Activated T-helper 1 cell treated with anti-CD3 and anti-CD28 coated beads, Interleukin-12 subunit alpha, Interleukin-12 subunit beta, Interleukin-2, Interleukin-4 antibody, amounts not matched to agents 30 ng/mL and 10 ng/mL and 1 ng/mL, durations not matched to agents 14 hours and 24 hours and 36 hours (primary cell): ENCODE data around the gene TNFSF13B. TPM values are rescaled to one million over a fixed set of nuclear protein-coding genes. Genes with fewer than 3 reads are reported as not detected.
"Not testable (repeated sequence)": the region's sequence is repeated elsewhere in the genome, so short reads cannot be mapped to it uniquely, and the experiment has no call there.

ENCODE experiments used
- DNase-seq: peaks from one replicate; pipeline ENCODE4 v3.0.0; 2021; ENCODE audit warnings: low spot score
- H3K27ac Mint-ChIP-seq: one replicate; pipeline ENCODE4 v1.8.0; 2021; ENCODE audit warnings: mild to moderate bottlenecking, mixed read lengths
- H3K27me3 Mint-ChIP-seq: one replicate; pipeline ENCODE4 v1.8.0; 2022; ENCODE audit warnings: mild to moderate bottlenecking, moderate library complexity, mixed read lengths; ENCODE audit not compliant: insufficient read depth
- H3K36me3 Mint-ChIP-seq: one replicate; pipeline ENCODE4 v1.8.0; 2021; ENCODE audit warnings: low read depth, mixed read lengths
- H3K4me1 Mint-ChIP-seq: one replicate; pipeline ENCODE4 v1.8.0; 2021; ENCODE audit warnings: low read depth, mixed read lengths
- H3K4me3 Mint-ChIP-seq: one replicate; pipeline ENCODE4 v1.8.0; 2021; ENCODE audit warnings: mild to moderate bottlenecking, moderate library complexity, mixed read lengths
- H3K9me3 Mint-ChIP-seq: one replicate; pipeline ENCODE4 v1.8.0; 2021; ENCODE audit warnings: mixed read lengths
- intact Hi-C: fragments of 100-400 bp; cut with micrococcal nuclease; formaldehyde crosslinking; loops from one replicate; pipeline ENCODE4 v1.15.1; 2024
- total RNA-seq: library from RNA; stranded (reverse); gene quantifications from 2 replicates; pipeline ENCODE4 v1.2.3, GENCODE V29; 2022

TNFSF13B gene
- total RNA-seq, 1 donor from 2014 or later: 3.4 TPM

DNA sequence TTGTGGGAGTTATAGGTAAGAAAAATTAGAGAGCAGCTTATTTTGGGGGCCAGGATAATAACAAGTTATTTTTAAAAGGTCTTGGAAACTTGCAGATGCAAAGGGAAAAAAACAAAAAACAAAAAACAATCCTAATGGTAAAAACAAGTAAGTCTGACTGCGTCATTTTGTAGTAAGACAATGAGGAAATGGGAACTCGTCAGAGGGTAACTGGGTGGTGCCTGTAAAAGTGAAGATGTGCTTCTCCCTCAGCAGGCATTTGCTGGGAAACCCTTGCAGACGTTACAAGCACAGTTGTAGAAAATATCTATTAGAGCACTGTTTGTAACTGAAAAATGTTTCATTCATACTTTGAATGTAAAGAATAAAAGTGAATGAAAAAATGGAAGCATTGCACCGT is 2.2 kb upstream of the TNFSF13B start:
- Mint-ChIP-seq H3K36me3 (peaks cover 4% of the 10 kb centered on the region), H3K9me3 (no peaks in the 10 kb centered on the region), H3K27me3 (no peaks in the 10 kb centered on the region), H3K4me1 (peaks cover 49% of the 10 kb centered on the region), H3K4me3 (no peak overlapping the region), H3K27ac (no peak overlapping the region)
- DNase-seq: no peak
- intact Hi-C loops: loop anchor here (5.0 kb wide), 1 partner anchor 1520 kb away; the partner anchor contains the start of gene IRS2

DNA sequence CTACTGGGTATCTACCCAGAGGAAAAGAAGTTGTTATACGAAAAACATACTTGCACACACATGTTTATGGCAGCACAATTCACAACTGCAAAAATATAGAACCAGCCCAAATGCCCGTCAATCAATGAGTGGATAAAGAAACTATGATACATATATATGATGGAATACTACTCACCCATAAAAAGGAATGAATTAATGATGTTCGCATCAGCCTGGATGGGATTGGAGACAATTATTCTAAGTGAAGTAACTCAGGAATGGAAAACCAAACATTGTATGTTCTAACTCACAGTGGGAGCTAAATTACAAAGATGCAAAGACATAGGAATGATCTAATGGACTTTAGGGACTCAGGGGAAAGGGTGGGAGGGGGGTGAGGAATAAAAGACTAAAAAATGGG is 1.7 kb upstream of the TNFSF13B start:
- intact Hi-C loops: loop anchor here (5.0 kb wide), 1 partner anchor 1519 kb away; the partner anchor contains the start of gene IRS2
- peaks cover 51% of the 10 kb centered on the region for H3K4me1 Mint-ChIP-seq
- not testable (repeated sequence) for H3K36me3 Mint-ChIP-seq, H3K4me3 Mint-ChIP-seq, H3K27me3 Mint-ChIP-seq, H3K9me3 Mint-ChIP-seq, DNase-seq, H3K27ac Mint-ChIP-seq

DNA sequence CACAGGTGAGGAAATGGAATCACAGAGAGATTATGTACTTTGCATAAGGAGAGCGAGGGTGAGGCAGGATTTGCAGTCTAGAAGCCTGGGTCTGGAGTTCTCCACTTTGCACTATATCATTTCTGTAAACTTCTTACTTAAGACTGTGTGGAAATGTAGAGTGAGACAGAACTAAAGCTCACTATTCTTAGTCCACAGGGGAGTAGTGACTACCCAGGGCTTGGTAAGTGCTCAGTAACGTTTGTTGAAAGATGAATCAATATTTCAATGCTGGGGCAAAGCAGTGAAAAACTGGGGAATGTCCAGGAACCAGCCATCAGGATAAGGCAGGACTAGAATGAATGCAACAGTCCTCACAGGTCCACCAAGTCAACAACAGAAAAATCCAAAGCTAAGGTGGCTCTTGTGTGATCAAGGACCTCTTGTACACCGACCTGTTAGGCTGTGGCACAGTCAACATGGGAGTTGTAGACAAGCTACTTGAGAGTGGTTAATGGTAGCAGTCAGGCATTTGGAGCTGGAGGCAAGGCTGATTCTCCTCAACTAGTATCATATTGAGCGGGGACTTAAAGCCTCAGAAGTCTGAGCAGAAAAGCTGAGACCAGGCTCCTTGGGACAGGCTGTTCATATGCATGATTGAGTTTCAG is 929 bp upstream of the TNFSF13B start:
- H3K36me3 Mint-ChIP-seq: peaks cover 4% of the 10 kb centered on the region
- no peak for DNase-seq
- H3K27ac Mint-ChIP-seq: no peak overlapping the region
- peaks cover 55% of the 10 kb centered on the region for H3K4me1 Mint-ChIP-seq
- intact Hi-C loops: loop anchor here (1.0 to 5.0 kb wide), 5 partner anchors 19 to 1519 kb away; partner anchors contain the start of genes ABHD13 and IRS2
- H3K9me3 Mint-ChIP-seq: no peaks in the 10 kb centered on the region
- H3K4me3 Mint-ChIP-seq: no peak overlapping the region
- H3K27me3 Mint-ChIP-seq: no peaks in the 10 kb centered on the region

DNA sequence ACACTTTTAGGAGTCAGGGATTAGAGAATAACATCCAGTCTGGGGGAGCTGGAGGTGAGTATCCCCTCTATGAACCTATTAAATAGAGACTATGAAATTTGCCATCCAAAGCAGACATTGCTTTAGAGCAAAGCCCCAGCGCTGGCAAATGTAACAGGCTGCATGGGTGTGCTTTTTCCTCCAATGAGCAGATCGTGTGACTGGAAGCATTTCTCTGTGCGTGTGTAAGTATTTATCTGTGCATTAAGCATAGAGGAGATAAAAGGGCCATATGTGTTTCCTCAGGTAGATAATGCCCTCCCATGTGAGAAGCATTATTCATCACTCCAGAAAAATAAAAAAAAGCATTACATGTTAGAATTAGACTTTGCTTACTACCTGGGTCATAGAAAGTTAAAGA is 924 bp downstream of the TNFSF13B start:
- Mint-ChIP-seq H3K4me3 (peak overlapping the region; percentile 85), H3K9me3 (no peaks in the 10 kb centered on the region), H3K36me3 (peaks cover 3% of the 10 kb centered on the region), H3K4me1 (peaks cover 57% of the 10 kb centered on the region), H3K27ac (peak overlapping the region; percentile 87), H3K27me3 (no peaks in the 10 kb centered on the region)
- intact Hi-C loops: loop anchor here (1.0 to 5.0 kb wide), 2 partner anchors 37 to 52 kb away; no protein-coding TSS in a partner anchor
- DNase-seq: no peak

DNA sequence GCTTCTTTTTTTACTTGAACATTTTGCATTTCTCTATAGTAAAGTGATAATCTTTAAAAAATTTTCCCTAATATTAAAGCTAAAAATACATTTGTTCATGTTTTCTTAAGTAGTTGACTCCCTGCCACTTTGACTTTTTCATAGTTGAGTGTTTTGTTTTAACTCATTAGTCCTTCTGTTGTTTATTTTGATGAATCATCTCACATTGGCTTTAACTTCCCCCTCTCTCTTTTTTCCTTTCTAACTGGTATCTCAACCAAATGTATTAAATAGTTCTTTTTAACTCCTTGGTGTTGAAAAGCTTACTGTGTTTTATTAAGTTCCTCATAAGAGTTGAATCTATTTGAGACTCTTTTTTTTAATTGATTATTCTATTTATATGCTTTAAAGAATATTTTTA is 2.8 kb downstream of the TNFSF13B start:
- Mint-ChIP-seq H3K9me3 (no peaks in the 10 kb centered on the region), H3K36me3 (peaks cover 7% of the 10 kb centered on the region), H3K27me3 (no peaks in the 10 kb centered on the region), H3K4me3 (peak overlapping the region; percentile 49), H3K4me1 (peaks cover 40% of the 10 kb centered on the region), H3K27ac (no peak overlapping the region)
- intact Hi-C loops: loop anchor here (5.0 kb wide), 1 partner anchor 35 kb away; no protein-coding TSS in a partner anchor
- no peak for DNase-seq

DNA sequence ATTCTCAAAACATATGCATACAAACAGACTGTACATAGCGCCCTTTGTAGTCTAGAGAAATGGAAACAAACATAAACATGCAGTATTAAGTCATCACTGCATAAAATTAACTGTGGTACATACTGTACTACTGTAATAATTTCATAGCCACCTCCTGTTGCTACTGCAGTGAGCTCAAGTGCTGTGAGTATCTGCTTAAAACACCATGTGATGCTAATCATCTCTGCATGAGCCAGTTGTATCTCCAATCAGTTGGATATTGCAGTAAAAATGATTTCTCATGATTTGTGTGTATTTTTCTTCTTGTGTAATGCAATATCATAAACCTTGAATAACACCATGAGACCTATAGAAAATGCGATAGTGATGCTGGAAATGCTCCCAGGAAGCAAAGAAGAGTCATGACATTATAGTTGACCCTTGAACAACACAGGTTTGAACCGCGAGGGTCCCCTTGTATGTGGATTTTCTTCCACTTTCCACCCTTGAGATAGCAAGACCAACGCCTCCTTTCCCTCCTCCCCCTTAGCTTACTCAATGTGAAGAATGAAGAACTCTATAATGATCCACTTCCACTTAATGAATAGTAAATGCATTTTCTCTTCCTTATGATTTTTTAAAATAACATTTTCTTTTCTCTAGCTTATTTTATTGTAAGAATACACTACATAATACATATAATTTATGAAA is 4.1 kb downstream of the TNFSF13B start:
- H3K4me3 Mint-ChIP-seq: no peak overlapping the region
- peaks cover 32% of the 10 kb centered on the region for H3K4me1 Mint-ChIP-seq
- H3K36me3 Mint-ChIP-seq: peaks cover 7% of the 10 kb centered on the region

DNA sequence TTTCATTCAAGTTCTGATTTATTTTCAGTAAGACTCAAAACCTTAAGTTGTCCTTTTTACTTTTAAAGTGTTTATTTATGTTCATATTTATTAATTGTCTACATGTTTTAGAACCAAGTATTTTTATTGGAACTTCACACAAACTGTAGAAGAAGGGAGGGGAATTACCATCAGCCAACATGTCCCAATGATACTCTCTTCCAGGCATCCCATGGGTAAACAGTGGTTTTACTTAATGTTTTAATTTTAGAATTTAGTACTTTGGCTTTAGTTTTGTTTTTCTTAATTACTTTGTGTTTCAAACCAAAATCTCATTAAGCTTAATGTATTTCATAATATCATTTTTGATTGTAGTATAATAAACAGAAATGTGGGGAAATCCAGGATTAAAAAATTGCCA is 5.2 kb downstream of the TNFSF13B start:
- Mint-ChIP-seq H3K4me3 (no peak overlapping the region), H3K4me1 (peaks cover 25% of the 10 kb centered on the region), H3K27ac (no peak overlapping the region), H3K27me3 (no peaks in the 10 kb centered on the region), H3K9me3 (no peaks in the 10 kb centered on the region), H3K36me3 (peaks cover 11% of the 10 kb centered on the region)
- no peak for DNase-seq
- intact Hi-C loops: loop anchor here (5.0 kb wide), 1 partner anchor 33 kb away; no protein-coding TSS in a partner anchor

More for the DNA sequence above, 4.1 kb downstream of the TNFSF13B start:
- Mint-ChIP-seq H3K27me3 (no peaks in the 10 kb centered on the region), H3K27ac (no peak overlapping the region), H3K9me3 (no peaks in the 10 kb centered on the region)
- DNase-seq: no peak
- intact Hi-C loops: loop anchor here (5.0 kb wide), 1 partner anchor 34 kb away; no protein-coding TSS in a partner anchor

DNA sequence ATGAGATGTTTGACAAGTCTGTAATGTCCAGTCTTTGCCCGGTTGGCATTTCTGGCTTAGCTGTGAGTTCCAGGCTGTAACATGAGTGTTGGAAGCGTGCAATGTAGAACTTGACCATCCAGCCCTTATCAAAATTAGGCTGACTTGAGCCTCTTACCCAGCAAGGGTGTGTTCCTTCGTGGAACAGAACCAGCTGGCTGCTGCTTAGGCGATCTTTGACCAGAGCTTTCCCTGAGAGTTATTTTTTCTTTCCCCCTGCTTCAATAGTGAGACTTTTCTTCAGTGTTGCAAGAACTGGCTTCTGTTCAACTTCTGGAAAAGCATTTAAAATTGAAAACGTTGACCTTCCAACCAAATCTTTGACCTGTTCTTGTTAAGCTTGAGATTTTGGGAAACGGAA is 6.5 kb downstream of the TNFSF13B start:
- Mint-ChIP-seq H3K27me3 (no peaks in the 10 kb centered on the region), H3K9me3 (no peaks in the 10 kb centered on the region), H3K4me1 (peaks cover 12% of the 10 kb centered on the region), H3K36me3 (peaks cover 13% of the 10 kb centered on the region), H3K27ac (no peak overlapping the region), H3K4me3 (no peak overlapping the region)
- intact Hi-C loops: no loop called here
- DNase-seq: no peak

DNA sequence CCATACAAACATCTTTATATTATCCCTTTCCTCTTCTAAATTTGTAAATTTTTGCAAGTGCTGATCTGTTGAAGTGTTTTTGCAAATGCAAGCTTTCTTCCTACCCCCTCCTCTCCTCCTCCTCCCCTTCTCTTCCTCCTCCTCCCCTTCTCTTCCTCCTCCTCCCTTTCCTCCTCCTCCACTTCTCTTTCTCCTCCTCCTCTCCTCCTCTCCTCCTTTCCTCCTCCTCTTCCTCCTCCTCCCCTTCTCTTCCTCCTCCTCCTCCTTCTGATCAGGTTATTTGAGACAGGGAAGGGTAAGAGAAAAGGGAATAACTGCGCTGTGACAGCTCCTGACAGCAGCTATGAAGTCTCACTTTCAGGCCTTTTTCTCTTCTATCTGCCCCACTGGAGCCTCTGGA is 8.9 kb downstream of the TNFSF13B start:
- H3K27me3 Mint-ChIP-seq: no peaks in the 10 kb centered on the region
- no peaks in the 10 kb centered on the region for H3K9me3 Mint-ChIP-seq
- H3K4me1 Mint-ChIP-seq: peaks cover 3% of the 10 kb centered on the region
- no peak for DNase-seq
- no peak overlapping the region for H3K27ac Mint-ChIP-seq
- intact Hi-C loops: no loop called here
- no peak overlapping the region for H3K4me3 Mint-ChIP-seq
- H3K36me3 Mint-ChIP-seq: peaks cover 12% of the 10 kb centered on the region

DNA sequence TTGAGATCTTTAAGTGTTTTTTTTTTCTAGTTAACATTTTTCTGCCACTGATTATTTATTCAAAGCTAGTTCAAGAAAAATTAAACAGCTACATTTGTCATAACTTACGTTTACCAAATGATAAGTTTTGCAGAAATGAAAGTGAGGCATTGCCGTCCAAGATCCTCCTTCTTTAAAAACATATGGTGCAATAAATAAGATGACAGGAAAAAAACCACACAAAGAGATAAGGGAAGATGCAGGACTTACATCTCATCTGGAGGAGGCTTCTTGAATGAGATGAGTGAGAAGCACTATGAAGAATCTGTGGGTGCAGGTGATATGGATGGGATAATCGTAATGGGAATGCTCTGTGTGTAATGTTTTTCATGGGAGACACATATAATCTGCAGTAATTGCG is 12.4 kb downstream of the TNFSF13B start:
- intact Hi-C loops: no loop called here
- Mint-ChIP-seq H3K9me3 (no peaks in the 10 kb centered on the region), H3K36me3 (peaks cover 6% of the 10 kb centered on the region), H3K27me3 (no peaks in the 10 kb centered on the region), H3K4me3 (no peak overlapping the region), H3K4me1 (no peaks in the 10 kb centered on the region), H3K27ac (no peak overlapping the region)
- no peak for DNase-seq

DNA sequence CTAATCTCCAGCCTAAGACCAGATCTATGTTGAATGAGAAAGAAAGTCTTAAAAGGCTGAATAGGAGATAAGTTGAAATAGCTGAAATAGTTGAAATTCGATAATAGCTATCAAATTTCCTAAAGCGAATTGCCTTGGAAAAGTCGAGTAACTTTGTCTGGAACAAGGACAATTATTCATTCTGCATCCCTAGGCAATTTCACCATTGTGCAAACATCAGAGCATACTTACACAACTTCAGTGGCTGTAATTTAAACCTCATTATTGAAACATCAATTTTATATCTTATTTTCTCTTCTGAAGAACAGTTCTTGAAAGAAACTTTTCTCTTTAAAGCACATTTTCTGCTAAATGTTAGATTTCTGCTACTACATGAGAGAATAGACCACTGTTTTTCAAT is 13.6 kb downstream of the TNFSF13B start:
- no peaks in the 10 kb centered on the region for H3K9me3 Mint-ChIP-seq
- H3K27ac Mint-ChIP-seq: no peak overlapping the region
- no peak overlapping the region for H3K4me3 Mint-ChIP-seq
- peaks cover 6% of the 10 kb centered on the region for H3K36me3 Mint-ChIP-seq
- no peaks in the 10 kb centered on the region for H3K4me1 Mint-ChIP-seq
- no peak for DNase-seq
- no peaks in the 10 kb centered on the region for H3K27me3 Mint-ChIP-seq
- intact Hi-C loops: no loop called here

DNA sequence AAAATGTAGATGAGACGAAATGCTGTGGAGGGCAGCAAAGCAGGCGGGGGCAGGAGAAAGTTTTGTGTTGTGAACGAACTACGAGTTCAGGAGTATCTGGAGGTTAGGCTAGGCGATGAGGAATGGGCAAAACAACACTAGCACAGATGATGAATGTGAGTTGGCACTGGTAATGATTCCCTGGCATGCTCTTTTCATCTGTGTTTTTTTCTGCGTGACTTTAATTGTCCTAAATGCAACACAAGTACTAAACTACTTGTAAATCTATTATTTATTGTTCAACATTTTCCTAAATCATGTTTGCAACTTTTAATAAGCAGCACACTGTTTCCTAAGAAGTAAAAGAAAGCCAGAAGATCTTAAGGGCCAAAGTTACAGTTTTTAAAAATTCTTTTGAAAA is 19.2 kb downstream of the TNFSF13B start:
- no peaks in the 10 kb centered on the region for H3K9me3 Mint-ChIP-seq
- no peak overlapping the region for H3K4me3 Mint-ChIP-seq
- DNase-seq: no peak
- intact Hi-C loops: no loop called here
- no peaks in the 10 kb centered on the region for H3K27me3 Mint-ChIP-seq
- peak overlapping the region; percentile 24 for H3K27ac Mint-ChIP-seq
- no peaks in the 10 kb centered on the region for H3K36me3 Mint-ChIP-seq
- peaks cover 6% of the 10 kb centered on the region for H3K4me1 Mint-ChIP-seq

DNA sequence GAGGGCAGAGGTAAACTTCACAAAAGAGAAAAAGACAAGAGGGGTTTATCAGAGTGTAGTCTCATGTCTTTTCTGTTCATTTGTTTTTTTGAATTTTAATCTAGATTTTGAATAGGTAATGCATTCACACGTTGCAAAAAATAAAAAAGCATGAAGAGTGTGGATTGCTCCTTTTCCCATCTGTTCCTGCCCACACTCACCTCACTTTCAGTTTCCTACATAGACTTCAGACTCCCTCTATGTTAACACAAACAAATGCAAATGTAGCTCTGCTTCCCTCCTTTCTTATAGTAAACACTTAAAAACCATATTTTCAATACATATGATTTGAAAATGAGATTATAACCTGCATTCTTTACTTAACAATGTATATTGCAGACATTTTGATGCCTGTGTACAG is 20.3 kb downstream of the TNFSF13B start:
- Mint-ChIP-seq H3K27ac (no peak overlapping the region), H3K9me3 (no peaks in the 10 kb centered on the region), H3K27me3 (no peaks in the 10 kb centered on the region), H3K4me3 (no peak overlapping the region), H3K4me1 (peaks cover 6% of the 10 kb centered on the region), H3K36me3 (no peaks in the 10 kb centered on the region)
- DNase-seq: no peak
- intact Hi-C loops: no loop called here
